GM12891 (cell line): Measurements from ENCODE around the gene SYT14.

Experiments used
- POLR2A ChIP-seq: IDR thresholded peaks from 2 replicates; pipeline ENCODE4 v1.6.1; 2011; ENCODE audit warnings: low read depth, low read length, control low read depth
- POLR2AphosphoS5 ChIP-seq: IDR thresholded peaks from 2 replicates; pipeline ENCODE4 v1.6.1; 2011; ENCODE audit warnings: low read depth, low read length, control low read depth

- TF ChIP-seq POLR2A (no peak), POLR2AphosphoS5 (no peak)
These were observed 132.5 kb downstream of the SYT14 start for GRCh38 chr1:210070531-210070930.
